Stomach (tissue), 4 donors: Measurements from ENCODE around the gene KANK4.

Experiments used
- CTCF ChIP-seq, 7 experiments: fragments of 450-650 bp in 4 of 7; fragments of 200-600 bp in 3 of 7; sonication (generic) in 3 of 7; IDR thresholded peaks; one replicate each; pipeline ENCODE4 v1.5.1; 2016 to 2019; ENCODE audit warnings: antibody characterized with exemption in 7 of 7, control low read depth in 2 of 7, mild to moderate bottlenecking in 1 of 7
- EP300 ChIP-seq: sonication (generic); formaldehyde crosslinking; IDR thresholded peaks from one replicate; pipeline ENCODE4 v1.6.1; 2017; ENCODE audit warnings: antibody characterized with exemption

- TF ChIP-seq EP300 (no peak), CTCF (IDR thresholded peaks at IDR 0.05) (no peak)
Measured at GRCh38 chr1:62368989-62369388, 49.8 kb upstream of the KANK4 start.
